Liver (tissue), 9 donors: ENCODE measurements around the gene RARRES2. TPM values are rescaled to one million over a fixed set of nuclear protein-coding genes. Genes with fewer than 3 reads are reported as not detected.

ENCODE experiments used
- DNase-seq: peaks from one replicate; pipeline ENCODE4 v3.0.0-alpha.2; 2017; ENCODE audit warnings: low spot score
- H3K27ac ChIP-seq, 2 donors: one replicate each; pipeline ENCODE4 v1.7.0; 2013; ENCODE audit warnings: inconsistent platforms in 2 of 2, low read length in 2 of 2, control low read depth in 1 of 2, low read depth in 1 of 2, mild to moderate bottlenecking in 1 of 2
- H3K27me3 ChIP-seq, 4 donors: one replicate each; pipeline versions ENCODE4 v1.6.1 to v1.7.0; 2013; ENCODE audit warnings: low read length in 3 of 4, inconsistent platforms in 1 of 4, mild to moderate bottlenecking in 1 of 4, moderate library complexity in 1 of 4; ENCODE audit not compliant: control insufficient read depth in 4 of 4, insufficient read depth in 4 of 4
- H3K36me3 ChIP-seq, 4 donors: one replicate each; pipeline versions ENCODE4 v1.6.1 to v1.7.0; 2013; ENCODE audit warnings: low read length in 3 of 4, mild to moderate bottlenecking in 3 of 4, low read depth in 1 of 4, moderate library complexity in 1 of 4; ENCODE audit not compliant: control insufficient read depth in 4 of 4, insufficient read depth in 3 of 4
- H3K4me1 ChIP-seq, 4 donors: one replicate each; pipeline versions ENCODE4 v1.6.1 to v1.7.0; 2013; ENCODE audit warnings: low read length in 3 of 4, mild to moderate bottlenecking in 3 of 4, moderate library complexity in 1 of 4; ENCODE audit not compliant: control insufficient read depth in 4 of 4, insufficient read depth in 4 of 4
- H3K4me3 ChIP-seq, 3 donors: one replicate each; pipeline versions ENCODE4 v1.6.1 to v1.7.0; 2013; ENCODE audit warnings: low read length in 3 of 3, control low read depth in 1 of 3, low read depth in 1 of 3, mild to moderate bottlenecking in 1 of 3
- H3K9ac ChIP-seq, 2 donors: one replicate each; pipeline ENCODE4 v1.7.0; 2013; ENCODE audit warnings: low read length in 2 of 2, mild to moderate bottlenecking in 2 of 2, moderate library complexity in 2 of 2, control low read depth in 1 of 2, low read depth in 1 of 2
- H3K9me3 ChIP-seq, 4 donors: one replicate each; pipeline versions ENCODE4 v1.6.1 to v1.7.0; 2013; ENCODE audit warnings: low read length in 3 of 4; ENCODE audit not compliant: control insufficient read depth in 4 of 4
- ATF3 ChIP-seq: IDR thresholded peaks from 2 replicates; pipeline ENCODE4 v1.6.1; 2016; ENCODE audit warnings: antibody characterized with exemption
- CTCF ChIP-seq: fragments of 150-350 bp; IDR thresholded peaks from 2 replicates; pipeline ENCODE4 v1.5.1; 2017; ENCODE audit warnings: improper control_type of control experiment, low read depth, low read length; ENCODE audit not compliant: missing input control
- EGR1 ChIP-seq, 2 donors: IDR thresholded peaks; 2 replicates each; pipeline ENCODE4 v1.6.1; 2016 to 2018; ENCODE audit warnings: antibody characterized with exemption in 2 of 2, low read depth in 2 of 2
- FOXA1 ChIP-seq: IDR thresholded peaks from 2 replicates; pipeline ENCODE4 v1.6.1; 2016; ENCODE audit warnings: antibody characterized with exemption
- FOXA2 ChIP-seq: IDR thresholded peaks from 2 replicates; pipeline ENCODE4 v1.6.1; 2016; ENCODE audit warnings: antibody characterized with exemption
- GABPA ChIP-seq, 2 donors: IDR thresholded peaks in 1 of 2; conservative IDR thresholded peaks in 1 of 2; 2 replicates each; pipeline ENCODE4 v1.6.1; 2016; ENCODE audit warnings: antibody characterized with exemption in 2 of 2, mild to moderate bottlenecking in 1 of 2, moderate library complexity in 1 of 2
- HNF4A ChIP-seq, 2 donors: conservative IDR thresholded peaks; 2 replicates each; pipeline ENCODE4 v1.6.1; 2016; ENCODE audit warnings: antibody characterized with exemption in 2 of 2, mild to moderate bottlenecking in 2 of 2
- HNF4G ChIP-seq: IDR thresholded peaks from 2 replicates; pipeline ENCODE4 v1.6.1; 2016; ENCODE audit warnings: antibody characterized with exemption
- JUND ChIP-seq, 2 donors: IDR thresholded peaks; 2 replicates each; pipeline ENCODE4 v1.6.1; 2016; ENCODE audit warnings: antibody characterized with exemption in 2 of 2
- MAX ChIP-seq: IDR thresholded peaks from 2 replicates; pipeline ENCODE4 v1.6.1; 2016; ENCODE audit warnings: antibody characterized with exemption
- NR2F2 ChIP-seq: IDR thresholded peaks from 2 replicates; pipeline ENCODE4 v1.6.1; 2016; ENCODE audit warnings: antibody characterized with exemption
- RAD21 ChIP-seq, 2 donors: IDR thresholded peaks; 2 replicates each; pipeline ENCODE4 v1.6.1; 2016; ENCODE audit warnings: antibody characterized with exemption in 2 of 2, mild to moderate bottlenecking in 2 of 2
- REST ChIP-seq: IDR thresholded peaks from 2 replicates; pipeline ENCODE4 v1.6.1; 2016; ENCODE audit warnings: antibody characterized with exemption, mild to moderate bottlenecking
- RXRA ChIP-seq, 2 donors: IDR thresholded peaks; 2 replicates each; pipeline ENCODE4 v1.6.1; 2017 to 2018; ENCODE audit warnings: antibody characterized with exemption in 2 of 2, mild to moderate bottlenecking in 1 of 2
- SP1 ChIP-seq: IDR thresholded peaks from 2 replicates; pipeline ENCODE4 v1.6.1; 2018; ENCODE audit warnings: antibody characterized with exemption, mild to moderate bottlenecking
- TAF1 ChIP-seq: conservative IDR thresholded peaks from 2 replicates; pipeline ENCODE4 v1.6.1; 2016; ENCODE audit warnings: antibody characterized with exemption, mild to moderate bottlenecking
- YY1 ChIP-seq: IDR thresholded peaks from 2 replicates; pipeline ENCODE4 v1.6.1; 2016; ENCODE audit warnings: antibody characterized with exemption, mild to moderate bottlenecking
- ZBTB33 ChIP-seq: IDR thresholded peaks from 2 replicates; pipeline ENCODE4 v1.6.1; 2016; ENCODE audit warnings: antibody characterized with exemption
- WGBS: extraction: QIAGEN DNeasy Blood & Tissue Kit; methylation state at CpG from one replicate; pipeline ENCODE4 v1.1.7; 2013; 5-methylcytosine and 5-hydroxymethylcytosine counted together
- polyA plus RNA-seq, 2 donors: library from polyadenylated mRNA; stranded (reverse) in 1 of 2; unstranded in 1 of 2; fragments of 200-250 nt in 1 of 2; fragments of >200 nt in 1 of 2; fragmentation: Nextera tagmentation in 1 of 2; extraction: Ambion mirVana in 1 of 2; gene quantifications; one replicate each; pipeline versions ENCODE4 v1.2.1 to v1.2.3, GENCODE V29; 2013 to 2015
- total RNA-seq, 2 donors: library from RNA; depleted of rRNA; stranded (reverse); fragments of >200 nt; gene quantifications; one replicate each; pipeline ENCODE4 v1.2.3, GENCODE V29; 2014
- donor health status: healthy.
- donor health status: healthy.
- donor health status: healthy.
- donor health status: healthy.
- donor health status: healthy.

The RARRES2 gene
- total and polyA plus RNA-seq, 4 donors = 149 to 1,915 (median 842) TPM

GRCh38 chr7:150374472-150374871 lies 33.0 kb upstream of the RARRES2 start:
- no peak overlapping the region for H3K9ac ChIP-seq
- H3K36me3 ChIP-seq = peaks cover 6 to 21% (median 17%) of the 10 kb centered on the region in 4 donors
- DNase-seq = no peak
- H3K27me3 ChIP-seq = no peaks in the 10 kb centered on the region
- no peak overlapping the region for H3K4me3 ChIP-seq
- TF ChIP-seq GABPA (IDR thresholded peaks at IDR 0.05 in 1 of 2, conservative IDR thresholded peaks at IDR 0.05 in 1 of 2) = no peak
- TF ChIP-seq ZBTB33 = no peak
- TF ChIP-seq REST = no peak
- no peak for TF ChIP-seq CTCF
- no peak for TF ChIP-seq NR2F2
- TF ChIP-seq FOXA1 = no peak
- TF ChIP-seq MAX = no peak
- no peak for TF ChIP-seq RXRA (IDR thresholded peaks at IDR 0.05)
- TF ChIP-seq ATF3 = no peak
- TF ChIP-seq JUND (IDR thresholded peaks at IDR 0.05) = no peak
- TF ChIP-seq YY1 = no peak
- TF ChIP-seq HNF4A (conservative IDR thresholded peaks at IDR 0.05) = no peak
- no peak for TF ChIP-seq FOXA2
- TF ChIP-seq RAD21 (IDR thresholded peaks at IDR 0.05) = no peak
- no peak for TF ChIP-seq TAF1
- TF ChIP-seq HNF4G = no peak
- no peak for TF ChIP-seq EGR1 (IDR thresholded peaks at IDR 0.05; ENCODE audit: low read depth in 2 of 2)
- TF ChIP-seq SP1 = no peak
- no peaks in the 10 kb centered on the region for H3K9me3 ChIP-seq
- H3K4me1 ChIP-seq = peaks cover 18 to 67% (median 52%) of the 10 kb centered on the region in 4 donors
- WGBS = 82% methylated on average over 5 of the region's 5 CpGs
- H3K27ac ChIP-seq = no peak overlapping the region
